Measurements from ENCODE around the gene SRGAP1.

DNA sequence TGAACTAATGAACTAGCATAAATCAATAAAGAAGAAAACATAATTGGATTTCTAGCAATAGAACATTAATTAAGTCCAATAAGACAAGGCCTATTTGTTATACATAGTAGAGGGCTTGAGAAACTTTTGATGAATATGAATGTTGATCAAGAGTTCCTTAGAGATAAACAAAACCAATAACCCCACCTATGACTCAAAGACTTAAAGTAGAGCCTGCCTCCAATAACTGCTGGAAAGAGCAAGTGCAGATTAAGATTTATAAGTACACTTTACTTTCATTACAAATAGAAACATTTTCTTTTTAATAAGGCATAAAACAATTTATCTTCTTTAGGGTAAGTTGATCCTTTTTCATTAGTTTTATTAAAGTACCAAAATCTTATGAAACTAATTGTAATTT lies 185.7 kb downstream of the SRGAP1 start:
- TF ChIP-seq, protein P1, sequence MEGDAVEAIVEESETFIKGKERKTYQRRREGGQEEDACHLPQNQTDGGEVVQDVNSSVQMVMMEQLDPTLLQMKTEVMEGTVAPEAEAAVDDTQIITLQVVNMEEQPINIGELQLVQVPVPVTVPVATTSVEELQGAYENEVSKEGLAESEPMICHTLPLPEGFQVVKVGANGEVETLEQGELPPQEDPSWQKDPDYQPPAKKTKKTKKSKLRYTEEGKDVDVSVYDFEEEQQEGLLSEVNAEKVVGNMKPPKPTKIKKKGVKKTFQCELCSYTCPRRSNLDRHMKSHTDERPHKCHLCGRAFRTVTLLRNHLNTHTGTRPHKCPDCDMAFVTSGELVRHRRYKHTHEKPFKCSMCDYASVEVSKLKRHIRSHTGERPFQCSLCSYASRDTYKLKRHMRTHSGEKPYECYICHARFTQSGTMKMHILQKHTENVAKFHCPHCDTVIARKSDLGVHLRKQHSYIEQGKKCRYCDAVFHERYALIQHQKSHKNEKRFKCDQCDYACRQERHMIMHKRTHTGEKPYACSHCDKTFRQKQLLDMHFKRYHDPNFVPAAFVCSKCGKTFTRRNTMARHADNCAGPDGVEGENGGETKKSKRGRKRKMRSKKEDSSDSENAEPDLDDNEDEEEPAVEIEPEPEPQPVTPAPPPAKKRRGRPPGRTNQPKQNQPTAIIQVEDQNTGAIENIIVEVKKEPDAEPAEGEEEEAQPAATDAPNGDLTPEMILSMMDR (IDR thresholded peaks at IDR 0.05; ENCODE audit: poor library complexity) = no peak
- TF ChIP-seq EZH2 (IDR thresholded peaks at IDR 0.05; ENCODE audit: borderline replicate concordance) = no peak
